OCI-LY3 (cell line): ENCODE results near the gene DPT.

Experiments
- H2AFZ ChIP-seq: fragments of 200-600, 300-600 bp; shearing (Covaris generic); 2 replicates; pipeline ENCODE4 v1.6.0; 2014; ENCODE audit warnings: antibody characterized with exemption, low read depth, low read length
- H3K27ac ChIP-seq: fragments of 200-600, 300-600 bp; sonication (generic); 2 replicates; pipeline ENCODE4 v1.5.1; 2014; ENCODE audit warnings: mild to moderate bottlenecking, low read length, moderate library complexity, mixed read lengths
- H3K27me3 ChIP-seq: fragments of 200-600, 300-600 bp; sonication (generic); 2 replicates; pipeline ENCODE4 v1.6.1; 2014; ENCODE audit warnings: low read depth, low read length, mixed read lengths
- H3K36me3 ChIP-seq: fragments of 200-600, 300-600 bp; sonication (generic); replicated peaks from 2 replicates; pipeline ENCODE3; 2014; ENCODE audit warnings: low read depth, low read length, mixed read lengths
- H3K4me1 ChIP-seq: fragments of 300-600, 200-600 bp; sonication (generic); 2 replicates; pipeline ENCODE4 v1.6.1; 2014; ENCODE audit warnings: low read length, mixed read lengths
- H3K4me2 ChIP-seq: fragments of 200-600, 300-600 bp; sonication (generic); 2 replicates; pipeline ENCODE4 v1.6.1; 2014; ENCODE audit warnings: low read length, mixed read lengths
- H3K4me3 ChIP-seq: fragments of 300-600, 200-600 bp; sonication (generic); 2 replicates; pipeline ENCODE4 v1.5.1; 2014; ENCODE audit warnings: antibody characterized with exemption, mild to moderate bottlenecking, low read length, moderate library complexity
- H3K79me2 ChIP-seq: fragments of 300-600, 200-600 bp; shearing (Covaris generic); 2 replicates; pipeline ENCODE4 v1.6.1; 2014; ENCODE audit warnings: mild to moderate bottlenecking, low read length, mixed read lengths
- H3K9ac ChIP-seq: fragments of 300-600, 200-600 bp; shearing (Covaris generic); 2 replicates; pipeline ENCODE4 v1.6.0; 2014; ENCODE audit warnings: mild to moderate bottlenecking, low read length, moderate library complexity
- H3K9me3 ChIP-seq: fragments of 200-600, 300-600 bp; shearing (Covaris generic); 2 replicates; pipeline ENCODE4 v1.6.1; 2014; ENCODE audit warnings: low read length, mixed read lengths; ENCODE audit not compliant: insufficient read depth
- H4K20me1 ChIP-seq: fragments of 200-600, 300-600 bp; sonication (generic); 2 replicates; pipeline ENCODE4 v1.6.1; 2016; ENCODE audit warnings: low read length, mixed read lengths; ENCODE audit not compliant: insufficient read depth
- CTCF ChIP-seq: fragments of 200-600, 300-600 bp; sonication (generic); IDR thresholded peaks from 2 replicates; pipeline ENCODE4 v1.5.1; 2014; ENCODE audit warnings: antibody characterized with exemption, low read length, low read depth
- EZH2phosphoT487 ChIP-seq: fragments of 200-600 bp; shearing (Covaris generic); IDR thresholded peaks from 2 replicates; pipeline ENCODE4 v1.6.1; 2018; ENCODE audit warnings: antibody characterized with exemption, mixed run types, low read depth

DPT gene

DNA sequence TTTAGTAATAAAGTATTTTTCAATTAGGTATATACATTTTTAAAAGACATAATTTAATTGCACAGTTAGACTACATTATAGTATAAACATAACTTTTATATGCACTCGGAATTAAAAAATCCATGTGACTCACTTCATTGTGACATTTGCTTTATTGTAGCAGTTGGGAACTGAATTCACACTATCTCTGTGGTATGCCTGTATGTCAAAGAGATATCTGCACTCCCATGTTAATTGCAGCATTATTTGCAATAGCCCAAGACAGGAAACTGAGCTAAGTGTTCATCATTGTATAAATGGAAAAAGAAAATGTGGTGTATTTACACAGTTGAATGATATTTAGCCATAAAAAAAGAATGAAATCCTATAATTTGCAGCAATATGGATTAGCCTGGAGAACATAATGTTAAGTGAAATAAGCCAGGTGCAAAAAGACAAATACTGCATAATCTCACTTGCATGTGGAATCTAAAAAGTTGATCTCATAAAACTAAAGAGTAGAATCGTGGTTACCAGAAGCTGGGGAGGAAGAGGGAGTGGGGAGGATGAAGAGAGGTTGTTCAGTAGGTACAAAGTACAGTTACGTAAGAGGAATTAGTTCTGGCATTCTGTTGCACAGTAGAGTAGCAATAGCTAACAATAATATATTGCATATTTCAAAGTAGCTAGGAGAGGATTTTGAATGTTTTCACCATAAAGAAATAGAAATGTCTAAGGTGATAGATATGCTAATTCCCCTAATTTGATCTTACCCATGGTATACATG, 64.8 kb downstream of the DPT start:
- no peak overlapping the region for H3K9ac ChIP-seq
- no peaks in the 10 kb centered on the region for H4K20me1 ChIP-seq
- no peak overlapping the region for H3K4me2 ChIP-seq
- H3K36me3 ChIP-seq = no peaks in the 10 kb centered on the region
- no peaks in the 10 kb centered on the region for H3K27me3 ChIP-seq
- H3K79me2 ChIP-seq = no peaks in the 10 kb centered on the region
- H2AFZ ChIP-seq = no peak overlapping the region
- no peak overlapping the region for H3K27ac ChIP-seq
- H3K4me1 ChIP-seq = no peaks in the 10 kb centered on the region
- TF ChIP-seq EZH2phosphoT487 (no peak), CTCF (no peak)
- no peaks in the 10 kb centered on the region for H3K9me3 ChIP-seq
- H3K4me3 ChIP-seq = no peak overlapping the region

- TF ChIP-seq CTCF (no peak), EZH2phosphoT487 (no peak)
- no peaks in the 10 kb centered on the region for H3K9me3 ChIP-seq
Observed at GRCh38 chr1:168656485-168656884, 72.5 kb downstream of the DPT start.

DNA sequence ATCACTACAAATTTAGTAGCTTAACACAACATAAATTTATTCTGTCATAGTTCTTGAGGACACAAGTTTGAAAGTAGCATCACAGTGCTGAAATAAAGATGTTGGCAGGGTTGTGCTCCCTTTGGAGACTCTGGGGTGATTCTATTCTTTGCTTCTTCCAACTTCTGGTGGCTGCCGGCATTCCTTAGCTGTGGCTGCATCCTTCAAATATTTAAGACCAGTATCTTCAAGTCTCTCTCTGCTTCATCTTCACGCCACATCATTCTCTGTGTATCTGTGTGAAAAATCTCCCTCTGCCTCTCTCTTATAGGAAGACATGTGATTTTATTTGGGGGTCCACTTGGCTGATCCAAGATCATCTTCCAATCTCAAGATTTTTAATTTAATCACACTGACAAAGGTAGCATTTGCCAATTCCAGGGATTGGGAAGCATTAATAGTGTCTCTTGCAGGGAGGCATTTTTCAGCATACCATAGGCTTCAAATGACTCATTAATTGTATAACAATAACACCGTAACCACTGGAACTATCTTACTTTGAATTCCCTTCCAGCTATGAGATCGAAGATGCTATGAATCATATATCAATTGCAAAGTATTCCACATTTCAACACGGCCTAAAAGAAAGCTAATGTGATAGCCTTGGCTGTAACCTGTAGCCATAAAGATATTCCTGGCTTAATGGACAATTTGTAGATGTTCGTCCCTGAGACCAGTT, 74.6 kb downstream of the DPT start:
- Histone ChIP-seq H2AFZ (no peak overlapping the region), H3K4me3 (no peak overlapping the region), H3K4me1 (peaks cover 5% of the 10 kb centered on the region; the same call in 1 of the 2 replicates), H4K20me1 (no peaks in the 10 kb centered on the region), H3K27me3 (peaks cover 3% of the 10 kb centered on the region; the same call in 1 of the 2 replicates), H3K36me3 (no peaks in the 10 kb centered on the region), H3K9me3 (no peaks in the 10 kb centered on the region), H3K27ac (no peak overlapping the region), H3K4me2 (no peak overlapping the region), H3K9ac (no peak overlapping the region), H3K79me2 (no peaks in the 10 kb centered on the region)
- TF ChIP-seq CTCF = no peak
- no peak for TF ChIP-seq EZH2phosphoT487

More at GRCh38 chr1:168656485-168656884, 72.5 kb downstream of the DPT start:
- Histone ChIP-seq H3K4me2 (no peak overlapping the region), H3K79me2 (no peaks in the 10 kb centered on the region), H3K9ac (no peak overlapping the region), H3K27me3 (peaks cover 3% of the 10 kb centered on the region; the same call in 1 of the 2 replicates), H3K27ac (no peak overlapping the region), H3K36me3 (no peaks in the 10 kb centered on the region), H3K4me1 (no peaks in the 10 kb centered on the region), H2AFZ (no peak overlapping the region), H4K20me1 (no peaks in the 10 kb centered on the region), H3K4me3 (no peak overlapping the region)

DNA sequence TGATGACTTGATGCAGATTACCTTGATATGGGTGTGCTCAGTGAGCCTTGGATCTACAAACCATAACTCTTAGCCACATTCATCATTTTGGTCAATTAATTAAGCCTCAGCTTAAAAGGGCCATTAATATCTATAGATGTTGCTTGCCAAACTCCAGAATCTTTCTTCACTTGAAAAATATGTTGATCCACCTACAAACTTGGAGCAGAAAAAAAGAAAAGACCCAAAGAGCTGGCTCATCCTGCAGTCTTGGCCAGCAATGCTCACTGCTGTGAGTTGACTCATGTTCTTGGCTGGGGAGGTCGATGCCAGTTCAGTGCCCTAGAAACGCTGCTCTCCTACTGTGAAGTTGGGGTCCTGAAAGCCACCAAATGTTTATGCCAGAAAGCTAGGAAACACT, 75.4 kb downstream of the DPT start:
- Histone ChIP-seq H3K4me2 (no peak overlapping the region), H3K4me1 (peaks cover 5% of the 10 kb centered on the region; the same call in 1 of the 2 replicates), H4K20me1 (no peaks in the 10 kb centered on the region), H3K9me3 (no peaks in the 10 kb centered on the region), H3K27ac (no peak overlapping the region), H3K79me2 (no peaks in the 10 kb centered on the region), H2AFZ (no peak overlapping the region), H3K9ac (no peak overlapping the region), H3K4me3 (no peak overlapping the region), H3K27me3 (peaks cover 3% of the 10 kb centered on the region; the same call in 1 of the 2 replicates), H3K36me3 (no peaks in the 10 kb centered on the region)
- TF ChIP-seq CTCF = no peak
